Neural progenitor cell (in vitro differentiated cells): ENCODE data around the gene MS4A18. TPM values are rescaled to one million over a fixed set of nuclear protein-coding genes. Genes with fewer than 3 reads are reported as not detected.
"Not testable (repeated sequence)": the region's sequence is repeated elsewhere in the genome, so short reads cannot be mapped to it uniquely, and the experiment has no call there.

Experiments used
- DNase-seq: peaks from one replicate; pipeline ENCODE4 v3.0.0-alpha.2; 2016; ENCODE audit warnings: low spot score
- H2AFZ ChIP-seq: fragments of 200-600 bp; sonication (generic); replicated peaks from 2 replicates; pipeline ENCODE4 v1.6.1; 2016; ENCODE audit warnings: antibody characterized with exemption
- H3F3A ChIP-seq: fragments of 200-600 bp; sonication (generic); 2 replicates; pipeline ENCODE4 v1.6.1; 2016; ENCODE audit warnings: antibody characterized with exemption, low read depth
- H3K27ac ChIP-seq: fragments of 200-600 bp; sonication (generic); 2 replicates; pipeline ENCODE4 v1.5.1; 2016; ENCODE audit warnings: mild to moderate bottlenecking
- H3K27me3 ChIP-seq: fragments of 200-600 bp; sonication (generic); 2 replicates; pipeline ENCODE4 v1.6.1; 2016; ENCODE audit warnings: mild to moderate bottlenecking, moderate library complexity
- H3K36me3 ChIP-seq: fragments of 200-600 bp; sonication (generic); 2 replicates; pipeline ENCODE4 v1.5.1; 2016
- H3K4me1 ChIP-seq: fragments of 200-600 bp; sonication (generic); 2 replicates; pipeline ENCODE4 v1.6.1; 2016; ENCODE audit warnings: mixed run types
- H3K4me2 ChIP-seq: fragments of 200-600 bp; sonication (generic); 2 replicates; pipeline ENCODE4 v1.6.1; 2016
- H3K4me3 ChIP-seq: fragments of 200-600 bp; sonication (generic); 2 replicates; pipeline ENCODE4 v1.5.1; 2016
- H3K79me2 ChIP-seq: fragments of 200-600 bp; sonication (generic); 2 replicates; pipeline ENCODE4 v1.6.1; 2016; ENCODE audit warnings: low read depth
- H3K9ac ChIP-seq: fragments of 200-600 bp; sonication (generic); 2 replicates; pipeline ENCODE4 v1.6.1; 2016
- H3K9me3 ChIP-seq: fragments of 200-600 bp; sonication (generic); 2 replicates; pipeline ENCODE4 v1.5.1; 2016; ENCODE audit warnings: low read depth
- H4K20me1 ChIP-seq: fragments of 200-600 bp; sonication (generic); 2 replicates; pipeline ENCODE4 v1.6.1; 2016; ENCODE audit warnings: low read depth
- H3K27ac Mint-ChIP-seq: 3 replicates; pipeline ENCODE4 v1.8.0; 2021; ENCODE audit warnings: mixed read lengths
- H3K27me3 Mint-ChIP-seq: 2 replicates; pipeline ENCODE4 v1.8.0; 2022; ENCODE audit warnings: low read depth, mild to moderate bottlenecking, inconsistent platforms, moderate library complexity, mixed read lengths; ENCODE audit not compliant: insufficient read depth
- H3K36me3 Mint-ChIP-seq: 3 replicates; pipeline ENCODE4 v1.8.0; 2021; ENCODE audit warnings: mixed read lengths
- H3K4me1 Mint-ChIP-seq: 3 replicates; pipeline ENCODE4 v1.8.0; 2021; ENCODE audit warnings: mixed read lengths
- H3K4me3 Mint-ChIP-seq: 3 replicates; pipeline ENCODE4 v1.8.0; 2021; ENCODE audit warnings: mild to moderate bottlenecking, moderate library complexity, mixed read lengths
- H3K9me3 Mint-ChIP-seq: 3 replicates; pipeline ENCODE4 v1.8.0; 2020; ENCODE audit warnings: mixed read lengths
- CTCF ChIP-seq: fragments of 200-600 bp; sonication (generic); IDR thresholded peaks from 2 replicates; pipeline ENCODE4 v1.5.1; 2017; ENCODE audit warnings: antibody characterized with exemption, mild to moderate bottlenecking
- EZH2 ChIP-seq: fragments of 200-600 bp; sonication (generic); IDR thresholded peaks from 2 replicates; pipeline ENCODE4 v1.6.1; 2017; ENCODE audit warnings: antibody characterized with exemption, mild to moderate bottlenecking, moderate library complexity
- EZH2phosphoT487 ChIP-seq: fragments of 200-600 bp; sonication (generic); IDR thresholded peaks from 2 replicates; pipeline ENCODE4 v1.6.1; 2017; ENCODE audit warnings: antibody characterized with exemption
- total RNA-seq: library from RNA; depleted of rRNA; stranded (reverse); fragments of >200 nt; gene quantifications from 2 replicates; pipeline ENCODE4 v1.2.3, GENCODE V29; 2015; ENCODE audit warnings: low replicate concordance

The MS4A18 gene
- total RNA-seq, 1 donor from 2014 or later: not detected

- peaks cover 3% of the 10 kb centered on the region for H3K9me3 Mint-ChIP-seq
- H3K27me3 Mint-ChIP-seq: peaks cover 13% of the 10 kb centered on the region
- Histone ChIP-seq H3K27me3 (no peaks in the 10 kb centered on the region), H3K9me3 (no peaks in the 10 kb centered on the region), H4K20me1 (no peaks in the 10 kb centered on the region), H3K79me2 (no peaks in the 10 kb centered on the region), H3F3A (no peaks in the 10 kb centered on the region), H2AFZ (no peak overlapping the region), H3K4me1 (no peaks in the 10 kb centered on the region), H3K4me2 (no peak overlapping the region), H3K27ac (no peak overlapping the region), H3K9ac (no peak overlapping the region), H3K4me3 (no peak overlapping the region), H3K36me3 (no peaks in the 10 kb centered on the region)
- no peaks in the 10 kb centered on the region for H3K36me3 Mint-ChIP-seq
- H3K4me1 Mint-ChIP-seq: no peaks in the 10 kb centered on the region
- TF ChIP-seq CTCF (no peak), EZH2phosphoT487 (no peak), EZH2 (no peak)
- DNase-seq: no peak
- no peak overlapping the region for H3K27ac Mint-ChIP-seq
- H3K4me3 Mint-ChIP-seq: no peak overlapping the region
Measured at GRCh38 chr11:60757231-60757800, 32.8 kb downstream of the MS4A18 start.

GRCh38 chr11:60758671-60759070, 34.2 kb downstream of the MS4A18 start:
- H3K27ac ChIP-seq, DNase-seq, H3K36me3 Mint-ChIP-seq, H3K4me1 Mint-ChIP-seq, H3K36me3 ChIP-seq, H3K4me3 Mint-ChIP-seq, H2AFZ ChIP-seq, H3K9ac ChIP-seq, H3K9me3 ChIP-seq, H3K27me3 Mint-ChIP-seq, H3K9me3 Mint-ChIP-seq, H3K4me3 ChIP-seq, H3K4me1 ChIP-seq, H3F3A ChIP-seq, H3K27me3 ChIP-seq, H3K27ac Mint-ChIP-seq, H4K20me1 ChIP-seq, H3K79me2 ChIP-seq, H3K4me2 ChIP-seq: not testable (repeated sequence)

GRCh38 chr11:60759438-60760225, 35.1 kb downstream of the MS4A18 start:
- DNase-seq, H3F3A ChIP-seq, H3K27me3 ChIP-seq, H3K4me3 Mint-ChIP-seq, H3K36me3 Mint-ChIP-seq, H3K9ac ChIP-seq, H3K4me2 ChIP-seq, H2AFZ ChIP-seq, H3K27ac Mint-ChIP-seq, H3K4me1 Mint-ChIP-seq, H4K20me1 ChIP-seq, H3K27ac ChIP-seq, H3K36me3 ChIP-seq, H3K9me3 Mint-ChIP-seq, H3K27me3 Mint-ChIP-seq, H3K79me2 ChIP-seq, H3K4me3 ChIP-seq, H3K4me1 ChIP-seq, H3K9me3 ChIP-seq: not testable (repeated sequence)

GRCh38 chr11:60761436-60762190, 37.1 kb downstream of the MS4A18 start:
- Histone ChIP-seq H3K9me3 (no peaks in the 10 kb centered on the region), H3K4me2 (no peak overlapping the region)
- H3K4me1 Mint-ChIP-seq: no peaks in the 10 kb centered on the region

More at GRCh38 chr11:60761436-60762190, 37.1 kb downstream of the MS4A18 start:
- H3K4me3 Mint-ChIP-seq: no peak overlapping the region
- H3K27ac Mint-ChIP-seq: no peak overlapping the region
- H3K27ac ChIP-seq: no peak overlapping the region
- TF ChIP-seq EZH2 (no peak), CTCF (no peak), EZH2phosphoT487 (no peak)
- no peaks in the 10 kb centered on the region for H3K36me3 Mint-ChIP-seq
- H3K36me3 ChIP-seq: no peaks in the 10 kb centered on the region
- no peaks in the 10 kb centered on the region for H3K4me1 ChIP-seq
- H2AFZ ChIP-seq: no peak overlapping the region
- peaks cover 12% of the 10 kb centered on the region for H3K27me3 Mint-ChIP-seq
- H3F3A ChIP-seq: no peaks in the 10 kb centered on the region
- no peak for DNase-seq
- no peak overlapping the region for H3K9ac ChIP-seq
- H3K27me3 ChIP-seq: no peaks in the 10 kb centered on the region
- H3K9me3 Mint-ChIP-seq: peaks cover 3% of the 10 kb centered on the region
- no peak overlapping the region for H3K4me3 ChIP-seq
- H4K20me1 ChIP-seq: no peaks in the 10 kb centered on the region
- no peaks in the 10 kb centered on the region for H3K79me2 ChIP-seq
